GM21390 (cell line): ENCODE measurements around the gene PAX5.

Experiments
- ATAC-seq: cut with Tn5 transposase; IDR thresholded peaks from one replicate; pipeline ENCODE4 v1.9.1; 2021; ENCODE audit not compliant: unreplicated experiment

Gene PAX5

GRCh38 chr9:36903541-36904435, 130.3 kb downstream of the PAX5 start:
- peak; percentile 63 for ATAC-seq

DNA sequence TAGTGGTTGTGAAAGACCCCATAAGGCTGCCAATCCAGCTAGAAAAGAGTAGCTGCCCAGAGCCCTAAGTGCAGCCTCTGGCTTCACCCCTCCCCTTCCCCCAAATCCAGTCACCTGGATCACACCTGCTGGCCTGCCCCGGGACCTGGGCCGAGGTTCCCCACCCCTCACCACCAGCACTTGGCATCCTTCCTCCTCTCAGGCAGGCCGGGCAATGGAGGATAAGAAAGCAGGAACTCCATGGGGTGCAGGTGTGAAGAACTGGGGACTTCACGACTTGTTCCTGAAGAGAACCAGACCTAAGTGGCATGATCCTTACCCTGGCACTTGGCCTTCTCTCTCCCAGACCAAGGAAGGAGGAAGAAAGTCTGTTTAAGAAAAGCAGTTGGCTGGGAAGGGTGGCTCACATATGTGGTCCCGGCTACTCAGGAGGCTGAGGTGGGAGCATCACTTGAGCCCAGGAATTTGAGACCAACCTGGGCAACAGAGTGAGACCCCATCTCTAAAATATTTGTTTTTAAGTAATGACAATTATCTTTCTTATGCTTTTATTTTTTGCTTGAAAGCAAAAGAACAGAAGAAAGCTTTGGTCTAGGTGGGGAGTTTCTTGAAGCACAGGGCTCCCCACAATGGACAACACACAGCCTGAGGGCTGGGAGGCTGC, 131.1 kb downstream of the PAX5 start:
- ATAC-seq: peak; percentile 15

DNA sequence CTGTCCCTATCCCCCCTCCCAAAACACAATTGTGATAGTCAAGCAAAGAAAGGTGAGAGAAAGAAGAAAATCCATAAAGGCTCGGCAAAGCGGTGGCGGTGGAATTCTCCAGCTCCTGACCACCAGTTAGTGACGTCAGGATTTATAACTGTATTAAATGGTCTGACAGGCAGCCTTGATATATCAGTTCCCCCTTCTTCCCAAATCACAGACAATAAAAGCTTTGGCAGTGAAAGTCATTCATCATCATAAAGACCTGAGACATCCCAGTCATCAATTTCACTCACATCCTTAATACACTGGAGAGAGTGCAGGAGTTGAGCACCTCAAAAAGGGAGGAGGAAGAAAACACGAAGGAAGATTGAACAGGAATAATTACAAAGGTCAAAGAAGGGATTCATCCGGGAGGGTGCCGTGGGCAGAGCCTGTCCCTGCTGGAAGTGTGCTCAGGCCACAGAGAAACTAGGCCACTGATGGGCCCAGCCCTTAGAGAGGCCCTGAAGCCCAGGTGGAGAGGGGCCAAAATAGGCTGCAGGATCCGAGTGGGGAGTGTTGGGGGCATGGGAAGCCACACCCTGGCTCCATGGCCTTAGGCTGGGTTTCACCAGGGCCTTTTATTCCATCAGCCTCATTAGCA, 131.9 kb downstream of the PAX5 start:
- ATAC-seq: no peak

GRCh38 chr9:36901528-36901927, 132.5 kb downstream of the PAX5 start:
- ATAC-seq: no peak

DNA sequence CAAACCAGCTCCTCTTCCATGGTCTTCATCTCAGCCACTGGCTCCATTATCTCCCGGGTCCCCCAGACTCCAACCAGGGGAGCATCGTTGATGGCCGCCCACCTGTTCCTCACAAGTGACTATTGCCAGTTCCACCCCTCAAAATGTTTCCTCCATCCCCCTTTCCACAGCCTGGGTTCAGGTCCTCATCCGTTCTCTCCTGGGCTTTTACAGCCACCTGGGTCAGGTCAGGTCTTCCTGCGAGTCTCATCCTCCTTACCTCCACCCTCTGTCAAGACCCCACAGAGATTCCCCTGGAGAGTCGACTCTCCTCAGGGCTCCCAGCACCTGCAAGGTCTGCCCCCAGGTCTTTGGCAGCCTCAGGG, 133.2 kb downstream of the PAX5 start:
- no peak for ATAC-seq

GRCh38 chr9:36900136-36900855, 133.8 kb downstream of the PAX5 start:
- ATAC-seq: no peak

DNA sequence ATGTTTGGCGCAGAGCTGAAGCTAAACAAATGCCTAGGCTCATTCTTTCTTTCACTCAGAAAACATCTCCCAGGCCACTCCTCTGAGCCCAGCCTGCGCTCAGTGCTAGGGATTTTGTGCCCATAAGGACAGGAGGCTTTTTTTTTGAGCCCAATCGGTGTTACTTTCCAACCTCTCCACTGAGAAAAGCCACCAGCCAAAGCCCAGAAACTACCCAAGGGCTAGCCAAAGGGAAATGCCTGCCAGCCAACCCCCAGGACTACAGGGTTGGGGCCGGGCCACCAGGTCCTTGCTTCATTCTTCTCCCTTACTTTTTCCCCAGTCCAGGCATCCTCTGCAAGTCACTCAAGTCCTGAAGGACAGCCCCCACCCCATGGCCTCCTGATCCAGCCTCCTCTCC, 134.7 kb downstream of the PAX5 start:
- no peak for ATAC-seq

GRCh38 chr9:36898431-36899020, 135.5 kb downstream of the PAX5 start:
- no peak for ATAC-seq

GRCh38 chr9:36897478-36897877, 136.6 kb downstream of the PAX5 start:
- ATAC-seq: no peak

DNA sequence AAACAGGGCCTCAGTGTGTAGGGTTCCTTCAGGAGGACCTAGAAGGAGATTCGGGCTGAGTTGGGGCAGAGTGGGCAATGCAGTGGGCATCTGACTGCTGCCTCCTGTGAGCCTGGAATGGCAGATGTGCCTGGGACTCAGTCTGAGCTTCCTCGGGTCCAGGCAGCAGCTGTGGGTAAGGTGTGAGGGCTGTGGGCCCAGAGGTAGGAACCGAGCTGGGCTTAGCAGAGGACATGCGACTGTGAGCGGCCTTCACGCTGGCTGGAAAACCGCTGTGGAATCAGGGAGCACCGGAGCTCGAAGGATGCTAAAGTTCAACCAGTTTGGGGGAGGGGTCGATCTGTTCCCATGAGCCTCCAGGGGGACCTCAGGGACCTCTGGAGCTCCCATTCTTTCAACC, 137.0 kb downstream of the PAX5 start:
- ATAC-seq: no peak

- ATAC-seq: no peak
These were observed 137.8 kb downstream of the PAX5 start for GRCh38 chr9:36896296-36896695.

DNA sequence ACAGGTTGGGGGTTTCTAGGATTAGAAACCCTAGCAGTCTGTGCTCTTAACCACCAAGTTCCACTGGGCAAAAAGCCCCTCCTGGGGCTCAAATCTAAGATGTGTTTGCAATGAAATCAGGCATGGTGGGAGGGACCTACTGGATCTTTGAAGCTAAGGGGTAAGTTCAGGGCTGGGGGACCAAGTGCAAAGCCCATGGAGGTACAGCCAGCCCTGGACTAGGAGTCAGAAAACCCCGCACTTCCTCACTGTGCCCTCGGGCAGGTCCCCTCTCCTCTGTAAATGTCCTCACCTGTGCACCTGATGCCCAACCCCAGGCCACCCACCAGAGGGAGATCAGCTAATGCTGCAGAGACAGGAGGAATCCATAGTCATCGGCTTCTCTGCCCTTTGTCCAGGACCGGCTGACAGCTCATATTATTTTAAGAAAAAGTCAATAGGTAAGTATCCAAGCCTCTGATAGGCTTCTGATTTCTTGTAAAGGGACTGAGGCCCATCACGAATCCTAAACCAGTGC, 138.3 kb downstream of the PAX5 start:
- ATAC-seq: no peak

GRCh38 chr9:36894695-36895310, 139.3 kb downstream of the PAX5 start:
- no peak for ATAC-seq

GRCh38 chr9:36893911-36894310, 140.2 kb downstream of the PAX5 start:
- no peak for ATAC-seq

GRCh38 chr9:36893184-36893583, 140.9 kb downstream of the PAX5 start:
- ATAC-seq: no peak

- no peak for ATAC-seq
These were observed 141.8 kb downstream of the PAX5 start for GRCh38 chr9:36892279-36892678.

GRCh38 chr9:36891341-36891811, 142.7 kb downstream of the PAX5 start:
- no peak for ATAC-seq

DNA sequence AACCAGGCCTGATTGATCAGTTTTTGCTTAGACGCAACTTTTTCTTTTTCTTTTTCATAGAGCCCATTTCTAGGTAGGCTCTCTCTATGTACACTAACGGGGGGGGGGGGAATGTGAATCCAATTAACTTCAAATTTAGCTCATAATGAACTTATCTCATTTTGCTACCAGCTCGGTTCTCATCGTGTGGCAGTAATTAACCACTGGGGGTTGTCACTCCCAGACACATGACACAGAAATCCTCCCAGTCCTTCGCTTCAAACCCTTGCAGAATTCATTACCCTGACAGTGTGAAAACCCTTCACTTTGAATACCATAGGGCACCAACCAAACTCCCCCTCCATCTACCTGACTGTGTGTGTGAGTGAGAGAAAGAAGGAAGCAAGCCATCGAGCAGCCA, 144.2 kb downstream of the PAX5 start:
- ATAC-seq: no peak

GRCh38 chr9:36888551-36888950, 145.5 kb downstream of the PAX5 start:
- no peak for ATAC-seq

- ATAC-seq: no peak
These were observed 149.3 kb downstream of the PAX5 start for GRCh38 chr9:36884721-36885120.
